Motor neuron (in vitro differentiated cells): ENCODE measurements around the gene PTPDC1. TPM values are rescaled to one million over a fixed set of nuclear protein-coding genes. Genes with fewer than 3 reads are reported as not detected.
"Not testable (repeated sequence)": the region's sequence is repeated elsewhere in the genome, so short reads cannot be mapped to it uniquely, and the experiment has no call there.

Experiments
- ATAC-seq, 8 experiments: fragments of 200-7000 bp; cut with Tn5 transposase; replicated peaks in 6 of 8; 2 replicates each; pipeline ENCODE4 v1.8.0; 2021; ENCODE audit warnings: mild to moderate bottlenecking in 8 of 8, moderate library complexity in 8 of 8
- H3K27ac ChIP-seq, 2 donors: fragments of 250-450 bp; sonication (Bioruptor Pico); 2 replicates each; pipeline ENCODE4 v1.9.0; 2021; ENCODE audit warnings: antibody characterized with exemption in 2 of 2, mild to moderate bottlenecking in 2 of 2, moderate library complexity in 1 of 2
- H3K4me1 ChIP-seq, 2 donors: fragments of 250-450 bp; sonication (Bioruptor Pico); replicated peaks in 1 of 2; 2 replicates each; pipeline ENCODE4 v1.6.1; 2021; ENCODE audit warnings: antibody characterized with exemption in 2 of 2, mild to moderate bottlenecking in 2 of 2, moderate library complexity in 1 of 2
- H3K4me3 ChIP-seq, 5 donors: fragments of 250-450 bp; sonication (Bioruptor Pico); 2 replicates each; pipeline ENCODE4 v1.9.0; 2021; ENCODE audit warnings: antibody characterized with exemption in 5 of 5, mild to moderate bottlenecking in 5 of 5, moderate library complexity in 4 of 5
- WGBS, 10 experiments: fragments of 450-650 bp; shearing (Covaris generic); methylation state at CpG; one replicate each; pipeline ENCODE4 v1.0.0; 2022; 5-methylcytosine and 5-hydroxymethylcytosine counted together
- in situ Hi-C, 9 experiments: fragments of 400-800 bp; cut with MboI; loops; one replicate each; pipeline ENCODE4 v1.15.0; 2021; ENCODE audit warnings: low sequenced_read_pairs in 9 of 9, low pct_unique_long_range_greater_than_20kb in 2 of 9; ENCODE audit not compliant: unreplicated experiment in 9 of 9
- total RNA-seq, 8 experiments: library from RNA; unstranded; fragments of 300-600 nt; gene quantifications; 2 replicates each; pipeline versions ENCODE4 v1.2.3 to v1.2.4, GENCODE V29; 2022

Gene PTPDC1
- total RNA-seq, 8 experiments from 2014 or later: 8.0 to 16.5 (median 13.2) TPM

DNA sequence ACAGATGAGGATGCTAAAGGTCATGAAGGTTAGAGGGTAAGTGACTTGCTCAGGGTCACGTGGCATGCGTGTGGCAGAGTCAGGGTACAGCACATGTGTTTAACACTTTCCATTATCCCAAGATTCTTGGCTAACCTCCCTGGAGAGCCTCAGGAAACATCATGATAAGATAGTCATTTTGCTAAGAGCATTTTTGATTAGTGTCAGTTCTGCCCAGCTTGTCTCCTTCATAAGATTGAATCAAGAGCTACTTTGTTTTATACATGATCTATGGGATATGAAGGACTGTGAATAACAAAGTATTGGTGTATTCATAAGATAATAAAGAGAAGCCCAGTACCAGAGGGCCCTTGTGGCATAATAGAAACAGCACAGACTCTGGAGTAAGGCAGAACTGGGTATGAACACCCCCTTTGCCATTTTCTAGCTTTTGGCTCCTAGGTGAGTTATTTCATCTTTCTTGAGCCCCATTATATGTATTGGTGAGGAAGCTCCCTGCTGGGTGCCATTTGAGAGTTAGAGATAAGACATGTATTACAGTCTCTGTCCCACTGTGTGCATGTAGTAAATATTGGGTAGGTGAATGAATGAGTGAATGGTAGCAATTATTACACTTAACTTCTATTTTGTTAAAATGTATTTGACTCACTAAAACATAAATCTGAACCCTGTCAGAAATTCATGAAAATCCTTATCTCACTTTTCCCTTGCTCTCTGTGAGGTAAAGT, 16.1 kb downstream of the PTPDC1 start:
- Histone ChIP-seq H3K27ac (no peak overlapping the region), H3K4me3 (no peak overlapping the region), H3K4me1 (no peaks in the 10 kb centered on the region)
- WGBS, 10 experiments: 80 to 100% (median 91%) methylated on average over 2 of the region's 2 CpGs; no CpG with 5 or more reads in 2 of the 10 experiments
- in situ Hi-C loops: no loop called here
- ATAC-seq: no peak

DNA sequence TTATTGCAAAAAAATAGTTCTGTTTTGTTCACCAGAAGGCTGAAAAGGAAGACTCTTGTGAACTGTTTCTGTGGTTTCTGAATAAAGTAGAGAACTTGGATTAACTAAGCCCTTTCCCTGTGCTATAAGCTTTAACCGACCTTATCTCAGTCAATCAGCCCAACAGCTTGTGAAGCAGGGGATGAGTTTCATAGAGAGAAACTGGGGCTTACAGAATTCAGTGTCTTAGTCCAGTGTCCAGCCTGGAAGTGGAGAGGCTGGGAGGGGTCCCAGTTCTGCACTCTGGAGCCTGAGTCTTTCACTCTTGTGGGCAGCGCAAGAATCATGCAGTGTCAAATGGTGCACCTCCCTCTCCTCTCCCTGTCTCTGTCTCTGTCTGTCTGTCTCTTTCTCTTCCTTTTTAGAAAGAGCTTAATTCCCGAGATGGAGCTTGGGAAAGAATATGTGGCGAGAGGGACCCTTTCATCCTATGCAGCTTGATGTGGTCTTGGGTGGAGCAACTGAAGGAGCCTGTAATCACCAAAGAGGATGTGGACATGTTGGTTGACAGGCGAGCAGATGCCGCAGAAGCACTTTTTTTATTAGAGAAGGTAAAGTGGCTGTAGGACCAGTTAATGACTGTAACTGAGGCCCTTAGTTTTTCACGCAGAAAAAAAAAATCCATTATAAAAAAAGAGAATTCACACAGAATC, 17.0 kb downstream of the PTPDC1 start:
- H3K27ac ChIP-seq: no peak overlapping the region
- 70 to 98% (median 92%) methylated on average over 1 to 6 of the region's 7 CpGs for WGBS, 10 experiments
- H3K4me3 ChIP-seq: no peak overlapping the region
- ATAC-seq: no peak
- no peaks in the 10 kb centered on the region for H3K4me1 ChIP-seq
- in situ Hi-C loops: no loop called here

DNA sequence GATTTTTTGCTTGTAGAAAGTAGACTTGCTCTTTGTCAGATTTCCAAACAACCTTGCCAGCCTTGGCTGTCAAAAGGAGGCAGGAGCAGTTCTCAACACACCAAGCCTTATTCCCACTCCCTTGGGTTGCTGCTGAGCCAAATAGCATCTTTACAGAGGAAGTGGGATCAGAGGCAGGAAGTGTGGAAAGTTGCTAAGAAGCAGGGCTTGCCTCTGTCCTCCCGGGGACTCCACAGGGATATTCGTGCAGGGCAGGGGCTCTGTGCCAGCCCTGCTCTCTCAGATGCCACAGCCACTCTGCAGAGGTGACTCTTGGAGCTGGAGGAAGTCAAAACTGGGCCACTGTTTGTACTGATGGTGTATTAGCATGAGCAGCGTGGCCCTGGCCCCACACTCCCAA, 24.3 kb downstream of the PTPDC1 start:
- H3K4me3 ChIP-seq: no peak overlapping the region
- H3K27ac ChIP-seq: no peak overlapping the region
- in situ Hi-C loops: no loop called here
- 56 to 100% (median 80%) methylated on average over 1 to 3 of the region's 3 CpGs; no CpG with 5 or more reads in 5 of the 10 experiments for WGBS, 10 experiments
- H3K4me1 ChIP-seq: no peaks in the 10 kb centered on the region
- no peak for ATAC-seq

DNA sequence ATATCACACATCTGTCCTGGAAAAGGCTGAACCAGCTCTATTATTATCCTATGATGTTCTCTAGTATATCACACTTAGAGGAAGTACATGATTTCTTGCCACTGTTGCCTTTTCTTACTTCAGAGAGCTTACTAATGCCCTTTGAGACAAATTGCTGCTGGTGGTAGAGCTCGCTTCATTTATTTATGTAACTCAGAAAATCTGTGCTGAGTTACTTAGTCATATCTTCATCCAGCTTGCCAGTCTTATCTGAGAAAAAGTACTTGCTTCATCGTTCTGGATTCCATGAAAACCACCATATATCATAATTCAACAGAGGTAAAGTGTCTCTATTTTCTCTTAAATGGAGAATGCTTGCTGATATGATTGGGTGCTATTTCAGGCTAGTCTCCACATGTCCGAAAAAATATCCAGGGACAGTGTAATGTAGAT, 26.6 kb downstream of the PTPDC1 start:
- Histone ChIP-seq H3K27ac (no peak overlapping the region), H3K4me3 (no peak overlapping the region), H3K4me1 (no peaks in the 10 kb centered on the region)
- in situ Hi-C loops: no loop called here
- WGBS, 10 experiments: 48 to 100% (median 80%) methylated on average over 1 to 3 of the region's 3 CpGs; no CpG with 5 or more reads in 3 of the 10 experiments
- ATAC-seq: peak in 1 of 8 experiments; percentile 24

DNA sequence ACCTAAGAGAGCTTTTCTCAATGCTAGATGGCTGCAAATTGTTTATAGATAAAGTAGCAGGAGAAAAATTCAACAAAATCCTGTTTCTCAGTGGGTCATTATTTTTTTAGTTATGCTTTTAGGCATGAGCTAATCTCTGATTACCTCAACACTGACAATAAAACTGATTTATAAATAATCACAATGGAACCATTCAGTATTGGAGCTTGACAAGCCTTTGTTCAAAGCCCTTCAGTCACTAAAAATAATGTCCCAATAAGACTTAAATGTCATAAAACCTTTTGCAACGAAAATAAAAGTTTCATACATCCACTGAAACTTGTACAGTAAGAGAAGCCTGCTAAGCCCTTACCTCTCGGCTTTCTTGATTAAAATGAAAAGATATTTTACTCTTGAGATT, 27.2 kb downstream of the PTPDC1 start:
- H3K4me3 ChIP-seq: no peak overlapping the region
- ATAC-seq: no peak
- H3K4me1 ChIP-seq: no peaks in the 10 kb centered on the region
- in situ Hi-C loops: no loop called here
- 50 to 100% (median 69%) methylated on average over 1 to 2 of the region's 2 CpGs for WGBS, 10 experiments
- no peak overlapping the region for H3K27ac ChIP-seq

DNA sequence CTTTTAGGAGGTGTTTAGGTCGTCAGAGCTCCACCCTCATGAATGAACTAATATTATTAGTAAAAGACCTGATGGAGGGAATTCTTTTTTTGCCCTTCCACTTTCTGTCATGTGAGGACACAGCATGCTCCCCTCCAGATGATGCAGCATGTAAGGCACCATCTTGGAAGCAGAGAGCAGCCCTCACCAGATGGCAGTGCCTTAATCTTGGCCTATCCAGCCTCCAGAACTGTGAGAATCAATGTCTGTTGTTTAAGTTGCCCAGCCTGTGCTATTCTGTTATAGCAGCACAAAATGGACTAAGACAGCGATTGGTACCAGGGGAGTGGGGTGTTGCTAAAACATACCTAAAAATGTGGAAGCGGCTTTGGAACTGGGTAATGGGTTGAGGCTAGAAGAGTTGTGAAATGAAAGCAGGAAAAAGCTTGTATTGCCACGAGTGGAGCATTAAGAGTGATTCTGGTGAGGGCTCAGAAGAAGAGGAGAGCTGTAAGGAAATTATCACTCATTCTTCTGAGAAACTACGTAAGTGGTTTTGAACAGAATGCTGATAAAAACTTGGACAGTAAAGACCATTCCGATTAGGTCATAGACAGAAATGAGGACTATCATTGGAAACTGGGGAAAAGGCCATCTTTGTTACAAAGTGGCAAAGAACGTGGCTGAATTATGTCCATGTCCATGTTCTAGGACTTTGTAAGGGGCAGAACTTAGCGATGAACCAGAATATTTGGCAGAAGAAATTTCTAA, 28.6 kb downstream of the PTPDC1 start:
- no peak overlapping the region for H3K27ac ChIP-seq
- WGBS, 10 experiments: 76 to 100% (median 95%) methylated on average over 1 to 8 of the region's 8 CpGs
- in situ Hi-C loops: no loop called here

DNA sequence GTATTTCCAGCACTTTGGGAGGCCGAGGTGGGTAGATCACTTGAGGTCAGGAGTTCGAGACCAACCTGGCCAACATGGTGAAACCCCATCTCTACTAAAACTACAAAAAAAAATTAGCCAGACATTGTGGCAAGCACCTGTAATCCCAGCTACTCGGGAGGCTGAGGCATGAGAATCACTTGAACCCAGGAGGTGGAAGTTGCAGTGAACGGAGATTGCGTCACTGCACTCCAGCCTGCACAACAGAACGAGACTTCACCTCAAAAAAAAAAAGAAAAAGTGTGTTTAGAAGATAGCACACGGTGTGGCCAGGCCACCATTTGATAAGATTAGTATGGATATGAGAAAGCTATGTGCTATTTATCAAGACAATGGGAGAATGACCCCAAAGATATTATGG, 35.8 kb downstream of the PTPDC1 start:
- ATAC-seq, in situ Hi-C loops, H3K4me1 ChIP-seq, H3K4me3 ChIP-seq, H3K27ac ChIP-seq: not testable (repeated sequence)
- WGBS, 10 experiments: 90 to 100% (median 100%) methylated on average over 1 to 6 of the region's 7 CpGs; no CpG with 5 or more reads in 1 of the 10 experiments

More for the DNA sequence above, 28.6 kb downstream of the PTPDC1 start:
- Histone ChIP-seq H3K4me1 (no peaks in the 10 kb centered on the region), H3K4me3 (no peak overlapping the region)
- no peak for ATAC-seq

DNA sequence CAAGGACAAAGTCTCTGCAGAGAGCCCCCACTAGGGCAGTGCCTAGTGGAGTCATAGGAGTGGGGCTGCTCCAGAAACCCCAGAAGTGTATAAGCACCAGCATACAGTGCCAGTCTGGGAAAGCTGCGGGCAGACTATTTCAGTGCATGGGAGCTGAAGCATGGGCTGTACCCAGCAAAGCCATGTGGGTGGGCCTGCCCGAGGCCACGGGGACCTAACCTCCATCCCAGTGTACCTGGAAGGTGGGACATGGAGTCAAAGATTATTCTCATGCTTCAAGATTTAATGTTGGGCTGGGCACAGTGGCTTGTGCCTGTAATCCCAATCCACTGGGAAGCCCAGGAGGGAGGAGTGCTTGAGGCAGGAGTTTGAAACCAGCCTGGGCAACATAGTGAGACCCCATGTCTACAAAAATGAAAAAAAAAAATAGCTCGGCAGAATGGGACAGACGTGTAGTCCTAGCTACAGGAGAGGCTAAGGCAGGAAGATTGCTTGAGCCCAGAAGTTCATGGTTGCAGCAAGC, 36.7 kb downstream of the PTPDC1 start:
- no peak for ATAC-seq
- no peaks in the 10 kb centered on the region for H3K4me1 ChIP-seq
- 71 to 96% (median 90%) methylated on average over 1 to 5 of the region's 5 CpGs; no CpG with 5 or more reads in 7 of the 10 experiments for WGBS, 10 experiments
- in situ Hi-C loops: no loop called here
- no peak overlapping the region for H3K4me3 ChIP-seq
- no peak overlapping the region for H3K27ac ChIP-seq

DNA sequence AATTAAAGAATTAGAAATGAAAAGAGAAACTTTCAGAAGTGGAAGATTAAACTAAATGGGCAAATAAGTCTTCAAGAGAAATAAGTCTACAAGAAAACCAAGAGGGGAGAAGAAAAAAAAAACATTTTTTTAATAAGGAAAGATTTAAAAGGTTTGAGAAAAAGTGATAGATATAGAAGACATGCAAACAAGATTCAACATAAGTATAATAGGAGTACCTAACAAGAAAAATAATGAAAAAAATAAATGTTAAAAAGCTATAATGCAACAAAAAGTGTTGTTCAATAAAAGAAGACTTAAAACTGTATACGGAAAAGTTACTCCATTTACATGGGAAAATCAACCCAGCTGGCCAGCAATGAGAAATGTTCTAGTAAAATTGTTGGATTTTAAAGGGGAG, 42.6 kb downstream of the PTPDC1 start:
- in situ Hi-C loops: no loop called here

DNA sequence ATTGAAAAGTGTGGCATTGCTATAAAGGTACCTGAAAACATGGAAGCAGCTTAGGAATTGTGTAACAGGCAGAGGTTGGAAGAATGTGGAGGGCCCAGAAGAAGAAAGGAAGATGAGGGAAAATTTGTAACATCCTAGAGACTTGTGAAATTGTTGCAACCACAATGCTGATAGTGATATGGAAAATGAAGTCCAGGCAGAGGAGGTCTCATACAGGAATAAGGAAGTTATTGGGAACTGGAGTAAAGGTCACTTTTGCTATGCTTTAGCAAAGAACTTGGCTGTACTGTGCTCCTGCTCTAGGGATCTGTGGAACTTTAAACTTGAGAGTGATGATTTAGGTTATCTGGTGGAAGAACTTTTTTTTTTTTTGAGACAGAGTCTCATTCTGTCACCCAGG, 43.5 kb downstream of the PTPDC1 start:
- no peak overlapping the region for H3K4me3 ChIP-seq

More for the DNA sequence above, 42.6 kb downstream of the PTPDC1 start:
- no peak overlapping the region for H3K27ac ChIP-seq
- no peak overlapping the region for H3K4me3 ChIP-seq
- H3K4me1 ChIP-seq: no peaks in the 10 kb centered on the region
- no peak for ATAC-seq
- whole genome bisulfite sequencing, 10 experiments: 51 to 100% (median 81%) methylated on average over 1 of the region's 1 CpG

DNA sequence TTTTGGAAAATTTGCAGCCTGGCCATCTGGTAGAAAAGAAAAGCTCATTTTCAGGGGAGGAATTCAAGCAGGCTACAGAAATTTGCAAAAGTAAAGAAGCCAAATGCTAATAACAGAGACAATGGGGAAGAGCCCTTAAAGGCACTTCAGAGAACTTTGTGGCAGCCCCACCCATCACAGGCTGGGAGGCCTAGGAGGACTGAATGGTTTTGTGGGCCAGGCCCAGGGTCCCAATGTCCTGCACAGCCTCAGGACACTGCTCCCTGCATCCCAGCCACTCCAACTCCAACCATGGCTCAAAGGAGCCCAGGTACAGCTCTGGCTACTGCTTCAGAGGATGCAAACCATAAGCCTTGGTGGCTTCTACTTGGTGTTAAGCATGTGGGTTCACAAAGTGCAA, 44.3 kb downstream of the PTPDC1 start:
- no peaks in the 10 kb centered on the region for H3K4me1 ChIP-seq
- H3K4me3 ChIP-seq: no peak overlapping the region
- no peak for ATAC-seq
- in situ Hi-C loops: no loop called here
- H3K27ac ChIP-seq: no peak overlapping the region

More for the DNA sequence above, 43.5 kb downstream of the PTPDC1 start:
- H3K4me1 ChIP-seq: no peaks in the 10 kb centered on the region
- ATAC-seq: no peak
- no peak overlapping the region for H3K27ac ChIP-seq
- in situ Hi-C loops: no loop called here

DNA sequence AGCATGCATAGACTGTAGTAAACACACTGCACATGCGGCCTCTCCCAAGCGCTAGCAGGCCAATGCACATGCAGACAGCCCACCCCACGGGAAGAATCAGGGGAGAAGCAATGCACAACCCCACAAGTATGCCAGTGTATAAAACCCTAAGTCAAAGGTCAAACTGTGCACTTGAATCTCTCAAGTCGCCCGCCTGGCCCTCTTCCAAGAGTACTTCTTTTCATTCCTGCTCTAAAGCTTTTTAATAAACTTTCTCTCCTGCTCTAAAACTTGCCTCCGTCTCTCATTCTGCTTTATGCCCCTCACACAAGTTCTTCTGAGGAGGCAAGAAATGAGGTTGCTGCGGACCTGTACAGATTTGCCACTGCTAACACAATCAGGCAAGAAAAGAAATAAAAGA, 50.4 kb downstream of the PTPDC1 start:
- 68 to 100% (median 86%) methylated on average over 1 to 6 of the region's 7 CpGs; no CpG with 5 or more reads in 2 of the 10 experiments for WGBS, 10 experiments
- in situ Hi-C loops: no loop called here
- ATAC-seq: no peak
- no peak overlapping the region for H3K27ac ChIP-seq
- no peaks in the 10 kb centered on the region for H3K4me1 ChIP-seq
- no peak overlapping the region for H3K4me3 ChIP-seq

DNA sequence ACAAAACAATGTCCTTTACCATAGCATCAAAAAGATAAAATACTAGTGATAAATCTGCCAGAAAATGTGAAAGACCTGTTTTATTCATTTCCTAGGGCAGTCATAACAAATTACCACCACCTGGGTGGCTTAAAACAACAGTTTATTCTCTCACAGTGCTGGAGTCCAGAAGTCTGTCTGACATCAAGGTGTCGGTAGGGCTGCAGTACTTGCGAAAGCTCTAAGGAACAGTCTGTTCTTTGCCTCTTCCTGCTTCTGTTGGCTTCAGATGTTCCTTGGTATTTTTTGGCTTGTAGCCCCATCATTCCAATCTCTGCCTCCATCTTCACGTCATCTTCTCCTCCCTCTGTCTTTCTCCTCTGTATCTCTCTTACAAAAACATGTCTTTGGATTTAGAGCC, 51.0 kb downstream of the PTPDC1 start:
- peaks cover 2 to 4% of the 10 kb centered on the region in 2 donors for H3K4me1 ChIP-seq
- no peak for ATAC-seq
- in situ Hi-C loops: no loop called here
- no peak overlapping the region for H3K27ac ChIP-seq
- 6 to 100% (median 88%) methylated on average over 1 to 3 of the region's 3 CpGs; no CpG with 5 or more reads in 2 of the 10 experiments for WGBS, 10 experiments
- H3K4me3 ChIP-seq: no peak overlapping the region
